Kidney (tissue), 14 donors: ENCODE measurements around the gene TXNDC2. TPM values are rescaled to one million over a fixed set of nuclear protein-coding genes. Genes with fewer than 3 reads are reported as not detected.
"Not testable (repeated sequence)": the region's sequence is repeated elsewhere in the genome, so short reads cannot be mapped to it uniquely, and the experiment has no call there.

ENCODE experiments used
- DNase-seq, 5 donors: peaks; one replicate each; pipeline ENCODE4 v3.0.0-alpha.2; 2013 to 2020
- FAIRE-seq: peaks from 2 replicates; lab custom pipeline; 2012; peaks lifted over from hg19 to GRCh38; lab: Jason Lieb, UNC
- H3K27ac ChIP-seq, 2 donors: one replicate each; pipeline ENCODE4 v1.7.0; 2013; ENCODE audit warnings: low read depth in 2 of 2, low read length in 2 of 2, inconsistent platforms in 1 of 2
- H3K27me3 ChIP-seq: one replicate; pipeline ENCODE4 v1.7.1; 2013; ENCODE audit warnings: low read length, inconsistent platforms; ENCODE audit not compliant: control insufficient read depth, insufficient read depth
- H3K36me3 ChIP-seq, 3 donors: one replicate each; pipeline versions ENCODE4 v1.7.0 to v1.7.1; 2013; ENCODE audit warnings: low read length in 3 of 3, control low read depth in 1 of 3, inconsistent platforms in 1 of 3; ENCODE audit not compliant: insufficient read depth in 3 of 3, control insufficient read depth in 2 of 3
- H3K4me1 ChIP-seq, 3 donors: one replicate each; pipeline versions ENCODE4 v1.7.0 to v1.7.1; 2013; ENCODE audit warnings: low read length in 3 of 3, inconsistent platforms in 1 of 3, low read depth in 1 of 3; ENCODE audit not compliant: control insufficient read depth in 2 of 3, insufficient read depth in 2 of 3
- H3K4me3 ChIP-seq, 3 donors: one replicate each; pipeline versions ENCODE4 v1.7.0 to v1.8.1; 2013; ENCODE audit warnings: low read length in 3 of 3, control low read depth in 1 of 3, inconsistent platforms in 1 of 3
- H3K9ac ChIP-seq, 3 donors: one replicate each; pipeline versions ENCODE4 v1.7.0 to v1.7.1; 2013; ENCODE audit warnings: low read length in 3 of 3, control low read depth in 1 of 3, inconsistent platforms in 1 of 3
- H3K9me3 ChIP-seq, 3 donors: one replicate each; pipeline versions ENCODE4 v1.7.0 to v1.7.1; 2013; ENCODE audit warnings: low read length in 3 of 3, control low read depth in 1 of 3, inconsistent platforms in 1 of 3; ENCODE audit not compliant: control insufficient read depth in 2 of 3, insufficient read depth in 1 of 3
- intact Hi-C: fragments of 100-400 bp; cut with DNase I; formaldehyde crosslinking; loops from one replicate; pipeline ENCODE4 v1.11.1; 2022
- polyA plus RNA-seq: library from polyadenylated mRNA; stranded (reverse); fragments of 350-450 nt; fragmentation: Illumina TruSeq; extraction: RNeasy Lipid Tissue Mini Kit (QIAGEN cat#74804); gene quantifications from one replicate; pipeline ENCODE4 v1.2.3, GENCODE V29; 2014; ENCODE audit warnings: low read depth, low replicate concordance; ENCODE audit not compliant: insufficient read depth
- total RNA-seq: library from RNA; stranded (reverse); fragmentation: NEBNext Ultra II Directional; extraction: Animal tissue kit (Norgen Biotek cat#: 25700); gene quantifications from one replicate; pipeline ENCODE4 v1.2.1, GENCODE V29; 2021
- TF ChIP-seq, protein P1 (sequence below): IDR thresholded peaks from 3 replicates; pipeline ENCODE4 v1.5.1; 2012; ENCODE audit warnings: mild to moderate bottlenecking, moderate library complexity, borderline replicate concordance; ENCODE audit not compliant: insufficient read depth; ENCODE audit errors: extremely low read depth
- donor health status: control.
- donor health status: control.
- donor health status: control.
- donor health status: control.
- donor health status: control.
- donor health status: DM: yes; HTN: yes; CAD: no.
- donor health status: Normal renal cell carcinoma (clear cell type).

Gene TXNDC2
- total and polyA plus RNA-seq, 2 donors from 2014 or later, result 0.16 TPM; not detected in 1

GRCh38 chr18:9890957-9891356 is 5.2 kb downstream of the TXNDC2 start:
- H3K27ac ChIP-seq, result no peak overlapping the region
- intact Hi-C loops, result no loop called here
- no peaks in the 10 kb centered on the region for H3K4me1 ChIP-seq
- FAIRE-seq (no peak), DNase-seq (no peak)
- no peak overlapping the region for H3K9ac ChIP-seq
- H3K4me3 ChIP-seq, result no peak overlapping the region
- TF ChIP-seq, protein P1, sequence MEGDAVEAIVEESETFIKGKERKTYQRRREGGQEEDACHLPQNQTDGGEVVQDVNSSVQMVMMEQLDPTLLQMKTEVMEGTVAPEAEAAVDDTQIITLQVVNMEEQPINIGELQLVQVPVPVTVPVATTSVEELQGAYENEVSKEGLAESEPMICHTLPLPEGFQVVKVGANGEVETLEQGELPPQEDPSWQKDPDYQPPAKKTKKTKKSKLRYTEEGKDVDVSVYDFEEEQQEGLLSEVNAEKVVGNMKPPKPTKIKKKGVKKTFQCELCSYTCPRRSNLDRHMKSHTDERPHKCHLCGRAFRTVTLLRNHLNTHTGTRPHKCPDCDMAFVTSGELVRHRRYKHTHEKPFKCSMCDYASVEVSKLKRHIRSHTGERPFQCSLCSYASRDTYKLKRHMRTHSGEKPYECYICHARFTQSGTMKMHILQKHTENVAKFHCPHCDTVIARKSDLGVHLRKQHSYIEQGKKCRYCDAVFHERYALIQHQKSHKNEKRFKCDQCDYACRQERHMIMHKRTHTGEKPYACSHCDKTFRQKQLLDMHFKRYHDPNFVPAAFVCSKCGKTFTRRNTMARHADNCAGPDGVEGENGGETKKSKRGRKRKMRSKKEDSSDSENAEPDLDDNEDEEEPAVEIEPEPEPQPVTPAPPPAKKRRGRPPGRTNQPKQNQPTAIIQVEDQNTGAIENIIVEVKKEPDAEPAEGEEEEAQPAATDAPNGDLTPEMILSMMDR, result no peak
- no peaks in the 10 kb centered on the region for H3K27me3 ChIP-seq
- H3K9me3 ChIP-seq, result no peaks in the 10 kb centered on the region
- H3K36me3 ChIP-seq, result no peaks in the 10 kb centered on the region

DNA sequence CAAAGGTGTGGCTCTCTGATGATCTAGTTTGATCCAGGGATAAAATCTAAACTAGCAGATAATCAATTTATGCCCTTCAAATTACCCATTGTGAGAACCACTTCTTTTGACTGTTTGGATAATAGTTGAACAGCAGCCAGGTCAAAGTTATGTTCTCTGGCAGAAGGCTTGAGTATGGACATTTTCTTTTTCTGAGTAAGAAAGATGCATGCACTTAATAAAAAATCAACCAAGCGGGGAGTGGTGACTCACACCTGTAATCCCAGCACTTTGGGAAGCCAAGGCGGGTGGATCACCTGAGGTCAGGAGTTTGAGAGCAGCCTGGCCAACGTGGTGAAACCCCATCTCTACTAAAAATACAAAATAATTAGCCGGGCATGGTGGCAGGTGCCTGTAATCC is 5.7 kb downstream of the TXNDC2 start:
- H3K9ac ChIP-seq, H3K9me3 ChIP-seq, FAIRE-seq, H3K4me3 ChIP-seq, H3K27me3 ChIP-seq, H3K36me3 ChIP-seq, H3K4me1 ChIP-seq, H3K27ac ChIP-seq, intact Hi-C loops, DNase-seq: not testable (repeated sequence)

DNA sequence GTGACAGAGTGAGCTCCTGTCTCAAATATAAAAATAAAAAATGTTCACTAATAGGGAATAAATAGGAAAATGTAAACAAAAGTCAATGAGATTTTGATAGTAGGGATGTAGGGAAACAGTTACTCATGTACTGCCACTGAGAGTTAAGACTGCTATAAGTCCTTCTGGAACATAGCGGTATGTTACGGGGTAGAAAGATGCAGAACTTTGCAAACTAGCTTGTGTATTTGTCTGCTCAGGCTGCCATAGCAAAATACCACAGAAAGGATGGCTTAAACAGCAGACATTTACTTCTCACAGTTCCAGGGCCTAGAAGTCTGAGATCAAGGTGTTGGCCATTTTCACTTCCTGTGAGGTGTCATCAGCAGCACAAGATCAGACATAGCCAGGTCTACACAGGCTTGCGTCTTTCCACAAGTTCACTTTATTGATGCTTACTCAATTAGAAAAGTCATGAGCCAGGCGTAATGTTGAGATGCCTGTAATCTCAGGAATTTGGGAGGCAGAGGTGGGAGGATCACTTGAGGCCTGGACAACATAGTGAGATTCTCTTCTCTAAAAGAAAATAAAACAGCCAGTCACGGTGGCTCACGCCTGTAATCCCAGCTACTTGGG is 8.8 kb downstream of the TXNDC2 start:
- DNase-seq, result no peak
- H3K27me3 ChIP-seq, result no peaks in the 10 kb centered on the region
- FAIRE-seq, result no peak

DNA sequence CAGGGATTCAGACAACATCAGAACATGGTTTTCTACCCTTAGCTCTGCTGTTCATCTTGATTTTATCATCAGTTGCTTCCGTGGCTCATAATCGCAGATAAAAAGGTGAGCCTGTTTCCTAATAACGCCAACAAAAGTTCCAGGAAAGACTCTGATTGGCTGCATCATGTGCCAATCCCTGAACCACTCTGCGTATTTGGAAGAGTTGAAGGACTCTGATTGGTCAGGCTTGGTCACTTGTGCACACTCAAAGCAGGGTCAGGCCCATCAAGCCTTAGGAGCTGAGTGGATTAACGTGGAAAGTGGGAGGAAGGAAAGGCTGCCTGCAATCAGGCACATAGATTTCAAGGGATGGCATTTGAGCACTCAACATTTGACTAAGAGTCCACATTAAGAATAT is 11.4 kb downstream of the TXNDC2 start:
- no peak overlapping the region for H3K4me3 ChIP-seq
- DNase-seq, result no peak
- TF ChIP-seq, protein P1, result no peak
- H3K9me3 ChIP-seq, result no peaks in the 10 kb centered on the region
- no peaks in the 10 kb centered on the region for H3K36me3 ChIP-seq
- no peak overlapping the region for H3K9ac ChIP-seq
- intact Hi-C loops, result no loop called here
- no peaks in the 10 kb centered on the region for H3K4me1 ChIP-seq
- FAIRE-seq, result no peak
- no peaks in the 10 kb centered on the region for H3K27me3 ChIP-seq
- H3K27ac ChIP-seq, result no peak overlapping the region

More for the DNA sequence above, 8.8 kb downstream of the TXNDC2 start:
- Histone ChIP-seq H3K9ac (no peak overlapping the region), H3K9me3 (no peaks in the 10 kb centered on the region), H3K27ac (no peak overlapping the region), H3K36me3 (no peaks in the 10 kb centered on the region), H3K4me3 (no peak overlapping the region), H3K4me1 (no peaks in the 10 kb centered on the region)
- TF ChIP-seq, protein P1, result no peak
- intact Hi-C loops, result no loop called here

DNA sequence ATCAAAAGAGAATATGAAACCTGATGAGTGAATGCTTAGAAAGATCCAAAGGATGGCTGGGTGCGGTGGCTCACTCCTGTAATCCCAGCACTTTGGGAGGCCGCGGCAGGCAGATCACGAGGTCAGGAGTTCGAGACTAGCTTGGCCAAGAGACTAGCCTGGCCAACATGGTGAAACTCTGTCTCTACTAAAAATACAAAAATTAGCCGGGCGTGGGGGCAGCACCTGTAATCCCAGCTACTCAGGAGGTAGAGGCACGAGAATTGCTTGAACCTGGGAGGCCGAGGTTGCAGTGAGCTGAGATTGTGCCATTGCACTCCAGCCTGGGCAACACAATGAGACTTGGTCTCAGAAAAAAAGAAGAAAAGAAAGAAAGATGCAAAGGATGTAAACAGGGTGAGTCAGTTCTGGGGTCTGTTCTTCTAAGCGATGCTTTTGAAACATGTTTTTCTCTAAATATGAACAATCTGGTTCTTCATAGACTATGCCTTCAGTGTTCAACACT is 12.1 kb downstream of the TXNDC2 start:
- H3K4me3 ChIP-seq, FAIRE-seq, H3K27ac ChIP-seq, H3K36me3 ChIP-seq, intact Hi-C loops, H3K27me3 ChIP-seq, H3K4me1 ChIP-seq, DNase-seq, H3K9me3 ChIP-seq, H3K9ac ChIP-seq: not testable (repeated sequence)
